HEK293 (cell line): Measurements from ENCODE around the gene ENDOD1.

Experiments
- CTCF ChIA-PET: fragments of 350-600 bp; formaldehyde crosslinking; extraction: SDS; loops from one replicate; lab custom pipeline; 2021; ENCODE audit warnings: antibody characterized with exemption; lab: Yijun Ruan, JAX
- POLR2A ChIA-PET: fragments of 300-600 bp; formaldehyde crosslinking; extraction: SDS; loops from one replicate; lab custom pipeline; 2020; ENCODE audit warnings: antibody characterized with exemption, inconsistent platforms; lab: Yijun Ruan, JAX
- H3K27ac ChIP-seq: fragments of 200-500 bp; sonication (Bioruptor generic); 2 replicates; pipeline ENCODE4 v1.5.1; 2014; ENCODE audit warnings: low read depth, low read length, control low read depth, inconsistent platforms; ENCODE audit errors: extremely low read depth
- H3K36me3 ChIP-seq, 2 experiments: fragments of 200-500 bp in 1 of 2; sonication (Bioruptor generic) in 1 of 2; 1 replicate in 1 of 2; 2 replicates in 1 of 2; pipeline ENCODE4 v1.5.1; 2014 to 2017; ENCODE audit warnings: inconsistent platforms in 2 of 2, low read length in 2 of 2; ENCODE audit not compliant: control insufficient read depth in 2 of 2, insufficient read depth in 1 of 2
- H3K4me1 ChIP-seq: fragments of 200-500 bp; sonication (Bioruptor generic); 2 replicates; pipeline ENCODE4 v1.5.1; 2014; ENCODE audit warnings: mild to moderate bottlenecking, low read length, inconsistent platforms; ENCODE audit not compliant: control insufficient read depth, insufficient read depth
- H3K4me3 ChIP-seq: 2 replicates; pipeline ENCODE4 v1.5.1; 2011; ENCODE audit warnings: low read depth, mild to moderate bottlenecking, control low read depth, low read length, moderate library complexity
- H3K9me3 ChIP-seq: fragments of 200-500 bp; sonication (Bioruptor generic); 2 replicates; pipeline ENCODE4 v1.5.1; 2014; ENCODE audit warnings: low read depth, low read length, inconsistent platforms; ENCODE audit not compliant: control insufficient read depth, insufficient read depth
- HOXD13 ChIP-seq: sonication (generic); formaldehyde crosslinking; IDR thresholded peaks from 2 replicates; pipeline ENCODE4 v1.8.0; 2022; ENCODE audit warnings: missing genetic modification reagents, borderline replicate concordance
- PRDM2 ChIP-seq: fragments of 450-650 bp; formaldehyde crosslinking; IDR thresholded peaks from 2 replicates; pipeline ENCODE4 v1.5.1; 2016; ENCODE audit warnings: missing biosample characterization, missing genetic modification characterization, borderline replicate concordance
- YY2 ChIP-seq: fragments of 450-650 bp; formaldehyde crosslinking; IDR thresholded peaks from 2 replicates; pipeline ENCODE4 v1.5.1; 2016; ENCODE audit warnings: missing biosample characterization, missing genetic modification characterization
- ZNF112 ChIP-seq: fragments of 450-650 bp; formaldehyde crosslinking; IDR thresholded peaks from 2 replicates; pipeline ENCODE4 v1.5.0; 2017; ENCODE audit warnings: missing biosample characterization, missing genetic modification characterization
- ZNF571 ChIP-seq: fragments of 450-650 bp; formaldehyde crosslinking; IDR thresholded peaks from 2 replicates; pipeline ENCODE4 v1.5.0; 2017; ENCODE audit warnings: missing biosample characterization, missing genetic modification characterization
- ZNF580 ChIP-seq: fragments of 450-650 bp; formaldehyde crosslinking; IDR thresholded peaks from 2 replicates; pipeline ENCODE4 v1.5.1; 2016; ENCODE audit warnings: missing biosample characterization, missing genetic modification characterization
- ZNF610 ChIP-seq: fragments of 450-650 bp; formaldehyde crosslinking; IDR thresholded peaks from 2 replicates; pipeline ENCODE4 v1.5.1; 2016; ENCODE audit warnings: missing biosample characterization, missing genetic modification characterization, borderline replicate concordance
- ZNF658 ChIP-seq: fragments of 450-650 bp; formaldehyde crosslinking; IDR thresholded peaks from 2 replicates; pipeline ENCODE4; 2016; ENCODE audit warnings: missing biosample characterization, missing genetic modification characterization
- ZNF704 ChIP-seq: fragments of 450-650 bp; formaldehyde crosslinking; IDR thresholded peaks from 2 replicates; pipeline ENCODE4 v1.5.1; 2016; ENCODE audit warnings: missing biosample characterization, missing genetic modification characterization
- ZNF830 ChIP-seq: fragments of 450-650 bp; IDR thresholded peaks from 2 replicates; pipeline ENCODE4 v1.5.0; 2018; ENCODE audit warnings: missing biosample characterization, missing genetic modification characterization, low read depth, mild to moderate bottlenecking, moderate library complexity
- TF ChIP-seq, protein P1 (sequence below): fragments of 450-650 bp; formaldehyde crosslinking; IDR thresholded peaks from 2 replicates; pipeline ENCODE4 v1.5.1; 2016; ENCODE audit warnings: missing biosample characterization, missing genetic modification characterization
- TF ChIP-seq, protein P2 (sequence below): fragments of 450-650 bp; formaldehyde crosslinking; IDR thresholded peaks from 2 replicates; pipeline ENCODE4 v1.5.1; 2016; ENCODE audit warnings: missing biosample characterization, missing genetic modification characterization
- TF ChIP-seq, protein P3 (sequence below): fragments of 450-650 bp; formaldehyde crosslinking; IDR thresholded peaks from 2 replicates; pipeline ENCODE4; 2016; ENCODE audit warnings: missing biosample characterization, missing genetic modification characterization

The ENDOD1 gene

DNA sequence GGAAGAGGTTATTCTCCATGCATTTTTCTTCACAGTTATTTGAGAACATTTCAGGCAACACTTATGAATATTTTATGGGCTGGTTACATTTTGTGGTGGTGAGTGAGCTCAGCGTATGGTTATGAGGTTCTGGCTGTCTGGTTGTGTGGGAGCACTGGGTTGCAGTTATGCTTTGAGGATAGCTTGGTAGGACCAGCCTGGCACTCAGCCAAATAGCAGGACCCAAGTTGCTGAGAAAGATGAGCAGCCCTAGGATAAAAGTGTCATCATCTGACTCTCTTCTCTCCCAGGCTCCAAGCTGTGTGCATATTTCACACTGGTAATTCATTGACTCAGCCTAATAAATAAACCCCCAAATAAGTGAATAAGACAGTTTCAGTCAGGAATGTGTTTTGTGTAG is 31.0 kb upstream of the ENDOD1 start:
- Histone ChIP-seq H3K4me1 (no peaks in the 10 kb centered on the region), H3K27ac (no peak overlapping the region)

More for the DNA sequence above, 31.0 kb upstream of the ENDOD1 start:
- Histone ChIP-seq H3K4me3 (no peak overlapping the region), H3K36me3 (no peaks in the 10 kb centered on the region), H3K9me3 (no peaks in the 10 kb centered on the region)
- TF ChIP-seq YY2 (tag by site-specific recombination) (no peak), ZNF112 (no peak), ZNF580 (tag by site-specific recombination) (no peak), ZNF830 (no peak), PRDM2 (no peak), ZNF658 (tag by site-specific recombination) (no peak), ZNF704 (tag by site-specific recombination) (no peak), HOXD13 (CRISPR knock-in tag) (no peak), ZNF571 (tag by site-specific recombination) (no peak), ZNF610 (tag by site-specific recombination) (no peak)
- TF ChIP-seq, protein P1, sequence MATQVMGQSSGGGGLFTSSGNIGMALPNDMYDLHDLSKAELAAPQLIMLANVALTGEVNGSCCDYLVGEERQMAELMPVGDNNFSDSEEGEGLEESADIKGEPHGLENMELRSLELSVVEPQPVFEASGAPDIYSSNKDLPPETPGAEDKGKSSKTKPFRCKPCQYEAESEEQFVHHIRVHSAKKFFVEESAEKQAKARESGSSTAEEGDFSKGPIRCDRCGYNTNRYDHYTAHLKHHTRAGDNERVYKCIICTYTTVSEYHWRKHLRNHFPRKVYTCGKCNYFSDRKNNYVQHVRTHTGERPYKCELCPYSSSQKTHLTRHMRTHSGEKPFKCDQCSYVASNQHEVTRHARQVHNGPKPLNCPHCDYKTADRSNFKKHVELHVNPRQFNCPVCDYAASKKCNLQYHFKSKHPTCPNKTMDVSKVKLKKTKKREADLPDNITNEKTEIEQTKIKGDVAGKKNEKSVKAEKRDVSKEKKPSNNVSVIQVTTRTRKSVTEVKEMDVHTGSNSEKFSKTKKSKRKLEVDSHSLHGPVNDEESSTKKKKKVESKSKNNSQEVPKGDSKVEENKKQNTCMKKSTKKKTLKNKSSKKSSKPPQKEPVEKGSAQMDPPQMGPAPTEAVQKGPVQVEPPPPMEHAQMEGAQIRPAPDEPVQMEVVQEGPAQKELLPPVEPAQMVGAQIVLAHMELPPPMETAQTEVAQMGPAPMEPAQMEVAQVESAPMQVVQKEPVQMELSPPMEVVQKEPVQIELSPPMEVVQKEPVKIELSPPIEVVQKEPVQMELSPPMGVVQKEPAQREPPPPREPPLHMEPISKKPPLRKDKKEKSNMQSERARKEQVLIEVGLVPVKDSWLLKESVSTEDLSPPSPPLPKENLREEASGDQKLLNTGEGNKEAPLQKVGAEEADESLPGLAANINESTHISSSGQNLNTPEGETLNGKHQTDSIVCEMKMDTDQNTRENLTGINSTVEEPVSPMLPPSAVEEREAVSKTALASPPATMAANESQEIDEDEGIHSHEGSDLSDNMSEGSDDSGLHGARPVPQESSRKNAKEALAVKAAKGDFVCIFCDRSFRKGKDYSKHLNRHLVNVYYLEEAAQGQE, result no peak
- TF ChIP-seq, protein P2, sequence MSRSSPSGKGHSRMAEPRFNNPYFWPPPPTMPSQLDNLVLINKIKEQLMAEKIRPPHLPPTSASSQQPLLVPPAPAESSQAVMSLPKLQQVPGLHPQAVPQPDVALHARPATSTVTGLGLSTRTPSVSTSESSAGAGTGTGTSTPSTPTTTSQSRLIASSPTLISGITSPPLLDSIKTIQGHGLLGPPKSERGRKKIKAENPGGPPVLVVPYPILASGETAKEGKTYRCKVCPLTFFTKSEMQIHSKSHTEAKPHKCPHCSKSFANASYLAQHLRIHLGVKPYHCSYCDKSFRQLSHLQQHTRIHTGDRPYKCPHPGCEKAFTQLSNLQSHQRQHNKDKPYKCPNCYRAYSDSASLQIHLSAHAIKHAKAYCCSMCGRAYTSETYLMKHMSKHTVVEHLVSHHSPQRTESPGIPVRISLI (tag by site-specific recombination), result no peak
- TF ChIP-seq, protein P3, sequence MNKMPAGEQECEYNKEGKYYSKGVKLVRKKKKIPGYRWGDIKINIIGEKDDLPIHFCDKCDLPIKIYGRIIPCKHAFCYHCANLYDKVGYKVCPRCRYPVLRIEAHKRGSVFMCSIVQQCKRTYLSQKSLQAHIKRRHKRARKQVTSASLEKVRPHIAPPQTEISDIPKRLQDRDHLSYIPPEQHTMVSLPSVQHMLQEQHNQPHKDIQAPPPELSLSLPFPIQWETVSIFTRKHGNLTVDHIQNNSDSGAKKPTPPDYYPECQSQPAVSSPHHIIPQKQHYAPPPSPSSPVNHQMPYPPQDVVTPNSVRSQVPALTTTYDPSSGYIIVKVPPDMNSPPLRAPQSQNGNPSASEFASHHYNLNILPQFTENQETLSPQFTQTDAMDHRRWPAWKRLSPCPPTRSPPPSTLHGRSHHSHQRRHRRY, result no peak
- POLR2A ChIA-PET, result no interaction called here
- CTCF ChIA-PET, result no interaction called here
